K562 (cell line): ENCODE results near the gene MED16. TPM values are rescaled to one million over a fixed set of nuclear protein-coding genes. Genes with fewer than 3 reads are reported as not detected.

Experiments used
- ATAC-seq: fragments of 200-7000 bp; cut with Tn5 transposase; 3 replicates; pipeline ENCODE4 v1.9.1; 2020; ENCODE audit warnings: moderate library complexity
- BruUV-seq: library from RNA; stranded (reverse); fragments of 400-500 nt; replicated peaks from 2 replicates; lab custom pipeline; 2021; lab: Mats Ljungman, UMichigan
- CTCF ChIA-PET: fragments of 300-600 bp; formaldehyde crosslinking; extraction: SDS; loops from one replicate; lab custom pipeline; 2021; ENCODE audit warnings: low intra/inter-chr PET ratio; lab: Yijun Ruan, JAX
- POLR2A ChIA-PET: fragments of 300-600, 350-650 bp; sonication (Branson Sonifier 250); formaldehyde crosslinking; extraction: SDS; loops from one replicate; lab custom pipeline; 2021; ENCODE audit warnings: antibody characterized with exemption, inconsistent platforms; lab: Yijun Ruan, JAX
- DNase-seq, 4 experiments: peaks; one replicate each; pipeline versions ENCODE4 v3.0.0 to v3.0.0-alpha.2; 2011 to 2018; ENCODE audit warnings: low spot score in 3 of 4, mixed read lengths in 3 of 4; ENCODE audit errors: extremely low read depth in 1 of 4
- FAIRE-seq: peaks from 2 replicates; lab custom pipeline; 2011; peaks lifted over from hg19 to GRCh38; lab: Jason Lieb, UNC
- H2AFZ ChIP-seq: 2 replicates; pipeline ENCODE4 v1.6.0; 2011; ENCODE audit warnings: low read depth, low read length, control low read depth, inconsistent platforms
- H3K27ac ChIP-seq: fragments of 200-600 bp; 3 replicates; pipeline ENCODE4 v1.8.0; 2011; ENCODE audit warnings: low read depth, mild to moderate bottlenecking, control low read depth, inconsistent platforms, low read length, moderate library complexity, mixed read lengths; ENCODE audit errors: extremely low read depth
- H3K27me3 ChIP-seq, 2 experiments: fragments of 300-600 bp in 1 of 2; 2 replicates in 1 of 2; 3 replicates in 1 of 2; pipeline versions ENCODE4 v1.6.0 to v1.8.0; 2011; ENCODE audit warnings: inconsistent platforms in 2 of 2, low read length in 2 of 2, mild to moderate bottlenecking in 1 of 2, mixed read lengths in 1 of 2, moderate library complexity in 1 of 2; ENCODE audit not compliant: control insufficient read depth in 2 of 2, insufficient read depth in 2 of 2
- H3K36me3 ChIP-seq: fragments of 300-600 bp; 3 replicates; pipeline ENCODE4 v1.8.0; 2011; ENCODE audit warnings: mild to moderate bottlenecking, low read length, inconsistent platforms; ENCODE audit not compliant: control insufficient read depth, insufficient read depth
- H3K4me1 ChIP-seq, 2 experiments: fragments of 200-600 bp in 1 of 2; replicated peaks in 1 of 2; 2 replicates in 1 of 2; 3 replicates in 1 of 2; pipeline versions ENCODE4 v1.5.1 to v1.8.0; 2011; ENCODE audit warnings: inconsistent platforms in 2 of 2, low read length in 2 of 2, mild to moderate bottlenecking in 1 of 2, mixed read lengths in 1 of 2, moderate library complexity in 1 of 2; ENCODE audit not compliant: control insufficient read depth in 2 of 2, insufficient read depth in 2 of 2
- H3K4me2 ChIP-seq: 2 replicates; pipeline ENCODE4 v1.6.1; 2011; ENCODE audit warnings: low read length, control low read depth, inconsistent platforms, mixed read lengths; ENCODE audit not compliant: insufficient read depth
- H3K4me3 ChIP-seq: fragments of 200-600 bp; sonication (generic), shearing (Covaris generic); 2 replicates; pipeline ENCODE4 v1.5.1; 2016; ENCODE audit warnings: control low read depth, inconsistent platforms
- H3K79me2 ChIP-seq: fragments of 200-600 bp; 3 replicates; pipeline ENCODE4 v1.8.0; 2011; ENCODE audit warnings: low read length, inconsistent platforms; ENCODE audit not compliant: control insufficient read depth, insufficient read depth
- H3K9ac ChIP-seq, 2 experiments: 2 replicates each; pipeline versions ENCODE4 v1.6.0 to v1.6.1; 2011; ENCODE audit warnings: low read depth in 2 of 2, low read length in 2 of 2, control low read depth in 1 of 2, inconsistent platforms in 1 of 2, mild to moderate bottlenecking in 1 of 2, mixed read lengths in 1 of 2; ENCODE audit not compliant: insufficient read depth in 1 of 2
- H3K9me1 ChIP-seq: one replicate; pipeline ENCODE4 v1.6.0; 2011; ENCODE audit warnings: inconsistent platforms, mild to moderate bottlenecking, low read length, moderate library complexity; ENCODE audit not compliant: control insufficient read depth, insufficient read depth
- H3K9me3 ChIP-seq: replicated peaks from 2 replicates; pipeline ENCODE4 v1.5.1; 2011; ENCODE audit warnings: low read depth, low read length, inconsistent platforms; ENCODE audit not compliant: control insufficient read depth, insufficient read depth
- H4K20me1 ChIP-seq: replicated peaks from 2 replicates; pipeline ENCODE4 v1.6.1; 2011; ENCODE audit warnings: low read length, inconsistent platforms, mixed read lengths; ENCODE audit not compliant: control insufficient read depth, insufficient read depth
- HNRNPLL ChIP-seq: fragments of 200-400 bp; formaldehyde crosslinking; IDR thresholded peaks from 2 replicates; pipeline ENCODE4 v1.6.1; 2017; ENCODE audit warnings: low read length, low read depth, mild to moderate bottlenecking; ENCODE audit not compliant: poor library complexity, severe bottlenecking
- KDM2B ChIP-seq: fragments of 250-450 bp; sonication (Bioruptor Pico); IDR thresholded peaks from 2 replicates; pipeline ENCODE4 v1.8.0; 2021; ENCODE audit warnings: mild to moderate bottlenecking, moderate library complexity
- KDM5B ChIP-seq: fragments of 200-600 bp; sonication (generic); IDR thresholded peaks from 2 replicates; pipeline ENCODE4 v1.6.1; 2012; ENCODE audit warnings: low read depth, mild to moderate bottlenecking, moderate library complexity, low read length, control low read depth, inconsistent platforms; ENCODE audit not compliant: insufficient replicate concordance
- MAZ ChIP-seq, 2 experiments: fragments of 450-650 bp in 1 of 2; sonication (generic) in 1 of 2; formaldehyde crosslinking; IDR thresholded peaks in 1 of 2; conservative IDR thresholded peaks in 1 of 2; 2 replicates each; pipeline versions ENCODE4 v1.4.0 to v1.5.0; 2020; ENCODE audit warnings: mild to moderate bottlenecking in 1 of 2, missing genetic modification reagents in 1 of 2
- MYC ChIP-seq, 2 experiments: fragments of 250-450 bp in 1 of 2; sonication (Bioruptor Pico) in 1 of 2; IDR thresholded peaks; 2 replicates each; pipeline versions ENCODE4 v1.5.1 to v1.6.1; 2012 to 2021; ENCODE audit warnings: low read depth in 2 of 2, borderline replicate concordance in 1 of 2, improper control_type of control experiment in 1 of 2, low read length in 1 of 2, mild to moderate bottlenecking in 1 of 2, moderate library complexity in 1 of 2
- NFE2 ChIP-seq: IDR thresholded peaks from 2 replicates; pipeline ENCODE4 v1.6.1; 2014; ENCODE audit warnings: antibody characterized with exemption, low read depth
- POLR2G ChIP-seq: fragments of 200-400 bp; formaldehyde crosslinking; IDR thresholded peaks from 2 replicates; pipeline ENCODE4 v1.6.1; 2017; ENCODE audit warnings: low read depth, mild to moderate bottlenecking, antibody characterized with exemption, low read length, moderate library complexity
- RBFOX2 ChIP-seq: fragments of 200-400 bp; formaldehyde crosslinking; IDR thresholded peaks from 2 replicates; pipeline ENCODE4 v1.6.1; 2017; ENCODE audit warnings: low read depth, mild to moderate bottlenecking, low read length, moderate library complexity
- SREBF1 ChIP-seq: fragments of 150-350 bp; IDR thresholded peaks from 2 replicates; pipeline ENCODE4 v1.6.1; 2014; ENCODE audit warnings: antibody characterized with exemption, low read depth, low read length, borderline replicate concordance
- TBP ChIP-seq: optimal IDR thresholded peaks from 2 replicates; pipeline ENCODE3; 2011; ENCODE audit warnings: low read depth, low read length, improper control_type of control experiment
- TEAD1 ChIP-seq, 2 experiments: fragments of 450-650 bp in 1 of 2; sonication (generic) in 1 of 2; formaldehyde crosslinking; IDR thresholded peaks; 2 replicates each; pipeline versions ENCODE4 v1.4.0 to v1.8.0; 2020 to 2022; ENCODE audit warnings: mild to moderate bottlenecking in 2 of 2, missing genetic modification reagents in 1 of 2
- VEZF1 ChIP-seq: fragments of 200-800 bp; sonication (Bioruptor generic); IDR thresholded peaks from 2 replicates; pipeline ENCODE4 v1.6.1; 2017; ENCODE audit warnings: missing genetic modification characterization, missing compliant biosample characterization
- ZNF217 ChIP-seq: sonication (generic); formaldehyde crosslinking; IDR thresholded peaks from 2 replicates; pipeline ENCODE4 v1.8.0; 2022; ENCODE audit warnings: mild to moderate bottlenecking, missing genetic modification reagents
- WGBS: fragments of 100-300 bp; shearing (Covaris generic); methylation state at CpG from one replicate; pipeline ENCODE4 v1.1.6; 2016; ENCODE audit warnings: low coverage, mixed read lengths; ENCODE audit not compliant: insufficient coverage; ENCODE audit errors: missing lambda C conversion rate; 5-methylcytosine and 5-hydroxymethylcytosine counted together
- in situ Hi-C: fragments of 300-500 bp; cut with MboI; formaldehyde crosslinking; loops from 4 replicates; pipeline ENCODE4 v1.15.0; 2018; ENCODE audit warnings: inconsistent platforms, mixed read lengths
- intact Hi-C: fragments of 100-400 bp; cut with micrococcal nuclease; formaldehyde crosslinking; loops from 2 replicates; pipeline ENCODE4 v1.14.2; 2022
- polyA plus RNA-seq, 8 experiments: library from polyadenylated mRNA; depleted of rRNA in 4 of 8; stranded (reverse) in 5 of 8; unstranded in 3 of 8; fragments of >200 nt; fragmentation: Nextera tagmentation in 2 of 8; fragmentation: Illumina TruSeq in 1 of 8; extraction: Ambion mirVana in 2 of 8; extraction: Trizol in 1 of 8; gene quantifications; 2 replicates each; pipeline versions ENCODE4 v1.2.1 to v1.2.3, GENCODE V29; 2011 to 2014; ENCODE audit warnings: inconsistent platforms in 1 of 8, missing spikeins in 1 of 8
- total RNA-seq, 7 experiments: library from RNA; depleted of rRNA in 6 of 7; stranded (reverse); fragments of >200 nt in 6 of 7; fragmentation: Illumina TruSeq in 2 of 7; extraction: Trizol in 2 of 7; gene quantifications; 2 replicates each; pipeline versions ENCODE4 v1.2.1 to v1.2.3, GENCODE V29; 2011 to 2021; ENCODE audit warnings: low replicate concordance in 1 of 7
- TF ChIP-seq, protein P1 (sequence below): sonication (generic); IDR thresholded peaks from 2 replicates; pipeline ENCODE4 v1.6.1; 2016
- TF ChIP-seq, protein P2 (sequence below): fragments of 250-450 bp; sonication (Bioruptor Pico); IDR thresholded peaks from 2 replicates; pipeline ENCODE4 v1.4.0; 2020; ENCODE audit warnings: borderline replicate concordance

The MED16 gene
- total and polyA plus RNA-seq, 9 of the 15 experiments (the other 6 are each of a cell fraction or from before 2014, with no cell fraction given), result 0.89 to 59.9 (median 8.6) TPM

DNA sequence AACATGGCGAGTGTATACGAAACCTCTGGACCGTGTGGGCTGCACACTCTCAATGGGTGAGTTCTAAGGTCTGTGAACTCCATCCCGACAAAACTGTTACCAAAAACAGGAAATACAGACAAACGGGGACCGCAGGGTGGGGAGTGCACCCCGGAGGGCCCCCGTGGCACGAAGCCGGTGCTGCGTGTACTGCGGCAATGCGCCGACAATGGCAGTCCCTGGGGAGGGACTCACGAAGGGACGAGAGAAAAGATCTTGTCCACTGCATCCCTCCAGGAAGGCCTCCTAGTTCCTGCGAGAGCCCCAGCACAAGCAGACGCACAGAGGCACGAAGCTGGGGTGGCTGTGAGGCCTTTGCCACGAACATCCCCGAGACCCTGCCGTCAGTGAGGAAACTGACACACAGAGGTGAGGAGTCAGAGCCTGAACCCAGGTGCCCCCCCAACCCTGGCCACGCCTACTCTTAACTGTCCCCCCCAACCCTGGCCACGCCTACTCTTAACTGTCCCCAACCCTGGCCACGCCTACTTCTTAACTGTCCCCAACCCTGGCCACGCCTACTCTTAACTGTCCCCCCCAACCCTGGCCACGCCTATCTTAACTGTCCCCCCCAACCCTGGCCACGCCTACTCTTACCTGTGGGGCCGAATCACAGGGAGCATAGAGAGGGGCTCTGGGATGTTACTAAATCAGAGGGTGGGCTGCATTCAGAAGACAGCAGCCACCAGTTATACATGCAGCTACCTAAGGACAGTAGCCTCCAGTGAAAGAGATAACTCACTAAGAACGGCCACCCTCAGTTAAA, 4.2 kb downstream of the MED16 start:
- no peak overlapping the region for H3K4me2 ChIP-seq
- no TSS peak for BruUV-seq
- H3K9me1 ChIP-seq, result no peaks in the 10 kb centered on the region
- peak overlapping the region in 1 of 2 experiments; percentile 82; a peak in 2 of 4 replicates for H3K9ac ChIP-seq
- peak; percentile 65 to 87 (median 70) for DNase-seq
- FAIRE-seq, result peak; percentile 99
- peak overlapping the region; percentile 58 for H3K27ac ChIP-seq
- POLR2A ChIA-PET, result interaction anchor here (0.6 kb wide), 1 partner anchor 179 kb away, joined by 4 read pairs; no protein-coding TSS in a partner anchor
- in situ Hi-C loops (no loop called here), intact Hi-C loops (no loop called here)
- peaks cover 40% of the 10 kb centered on the region for H3K79me2 ChIP-seq
- H3K9me3 ChIP-seq, result no peaks in the 10 kb centered on the region
- peak; percentile 75 for ATAC-seq
- WGBS, result 54% methylated on average over 30 of the region's 30 CpGs
- peaks cover 66% of the 10 kb centered on the region; the same call in 2 of the 3 replicates for H3K36me3 ChIP-seq
- no peak overlapping the region for H2AFZ ChIP-seq
- peaks cover 6% of the 10 kb centered on the region for H4K20me1 ChIP-seq
- H3K4me3 ChIP-seq, result no peak overlapping the region
- H3K4me1 ChIP-seq, result peaks cover 5 to 78% of the 10 kb centered on the region in 2 experiments; a peak in 4 of 5 replicates
- CTCF ChIA-PET, result no interaction called here
- no peaks in the 10 kb centered on the region for H3K27me3 ChIP-seq
- peak; percentile 30 for TF ChIP-seq KDM5B
- TF ChIP-seq, protein P1, sequence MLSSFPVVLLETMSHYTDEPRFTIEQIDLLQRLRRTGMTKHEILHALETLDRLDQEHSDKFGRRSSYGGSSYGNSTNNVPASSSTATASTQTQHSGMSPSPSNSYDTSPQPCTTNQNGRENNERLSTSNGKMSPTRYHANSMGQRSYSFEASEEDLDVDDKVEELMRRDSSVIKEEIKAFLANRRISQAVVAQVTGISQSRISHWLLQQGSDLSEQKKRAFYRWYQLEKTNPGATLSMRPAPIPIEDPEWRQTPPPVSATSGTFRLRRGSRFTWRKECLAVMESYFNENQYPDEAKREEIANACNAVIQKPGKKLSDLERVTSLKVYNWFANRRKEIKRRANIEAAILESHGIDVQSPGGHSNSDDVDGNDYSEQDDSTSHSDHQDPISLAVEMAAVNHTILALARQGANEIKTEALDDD, result peak; percentile 41; the same call in 1 of the 2 replicates
- TF ChIP-seq, protein P2, sequence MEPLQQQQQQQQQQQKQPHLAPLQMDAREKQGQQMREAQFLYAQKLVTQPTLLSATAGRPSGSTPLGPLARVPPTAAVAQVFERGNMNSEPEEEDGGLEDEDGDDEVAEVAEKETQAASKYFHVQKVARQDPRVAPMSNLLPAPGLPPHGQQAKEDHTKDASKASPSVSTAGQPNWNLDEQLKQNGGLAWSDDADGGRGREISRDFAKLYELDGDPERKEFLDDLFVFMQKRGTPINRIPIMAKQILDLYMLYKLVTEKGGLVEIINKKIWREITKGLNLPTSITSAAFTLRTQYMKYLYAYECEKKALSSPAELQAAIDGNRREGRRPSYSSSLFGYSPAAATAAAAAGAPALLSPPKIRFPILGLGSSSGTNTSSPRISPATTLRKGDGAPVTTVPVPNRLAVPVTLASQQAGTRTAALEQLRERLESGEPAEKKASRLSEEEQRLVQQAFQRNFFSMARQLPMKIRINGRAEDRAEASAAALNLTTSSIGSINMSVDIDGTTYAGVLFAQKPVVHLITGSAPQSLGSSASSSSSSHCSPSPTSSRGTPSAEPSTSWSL, result no peak
- no peak for TF ChIP-seq KDM2B (CRISPR knock-in tag)
- TF ChIP-seq POLR2G, result peak; percentile 44; the same call in 1 of the 2 replicates
- TF ChIP-seq TEAD1 (CRISPR knock-in tag; IDR thresholded peaks at IDR 0.05), result 0 out of 4 replicates have a peak, but pooled peaks of 1 of the 2 experiments have one; percentile 54
- TF ChIP-seq NFE2, result no peak
- TF ChIP-seq SREBF1, result no peak
- peak; percentile 10 for TF ChIP-seq HNRNPLL
- peak; percentile 30 for TF ChIP-seq TBP
- TF ChIP-seq MYC (IDR thresholded peaks at IDR 0.05; ENCODE audit: low read depth, low read length), result 0 out of 2 replicates have a peak, but pooled peaks have one; percentile 13
- no peak for TF ChIP-seq MYC (CRISPR knock-in tag; IDR thresholded peaks at IDR 0.05; ENCODE audit: borderline replicate concordance, low read depth)
- peak; percentile 75 for TF ChIP-seq VEZF1 (CRISPR knock-in tag)
- no peak for TF ChIP-seq ZNF217 (CRISPR knock-in tag)
- TF ChIP-seq MAZ (CRISPR knock-in tag; conservative IDR thresholded peaks at IDR 0.05 in 1 of 2, IDR thresholded peaks at IDR 0.05 in 1 of 2), result no peak
- 0 out of 2 replicates have a peak, but pooled peaks have one; percentile 11 for TF ChIP-seq RBFOX2
